Sigmoid colon (tissue), 7 donors: ENCODE measurements around the gene CRIP3. TPM values are rescaled to one million over a fixed set of nuclear protein-coding genes. Genes with fewer than 3 reads are reported as not detected.

Experiments
- DNase-seq: peaks from one replicate; pipeline ENCODE4 v3.0.0-alpha.2; 2019
- H3K27ac ChIP-seq, 4 donors: fragments of 200-600 bp; sonication (generic); one replicate each; pipeline ENCODE4 v1.5.1; 2016 to 2019; ENCODE audit warnings: mild to moderate bottlenecking in 1 of 4
- H3K27me3 ChIP-seq, 3 donors: fragments of 200-600 bp; sonication (generic); one replicate each; pipeline ENCODE4 v1.5.1; 2019; ENCODE audit warnings: mild to moderate bottlenecking in 1 of 3
- H3K36me3 ChIP-seq, 4 donors: fragments of 200-600 bp; sonication (generic); one replicate each; pipeline ENCODE4 v1.5.1; 2016 to 2019
- H3K4me1 ChIP-seq, 4 donors: fragments of 200-600 bp; sonication (generic); one replicate each; pipeline ENCODE4 v1.5.1; 2017 to 2019
- H3K4me3 ChIP-seq, 4 donors: fragments of 200-600 bp; sonication (generic); one replicate each; pipeline ENCODE4 v1.5.1; 2017 to 2019; ENCODE audit warnings: mild to moderate bottlenecking in 2 of 4, moderate library complexity in 1 of 4
- H3K9me3 ChIP-seq, 4 donors: fragments of 200-600 bp in 3 of 4; sonication (generic) in 3 of 4; one replicate each; pipeline versions ENCODE4 v1.5.1 to v1.6.1; 2013 to 2019
- EP300 ChIP-seq, 4 donors: sonication (generic); formaldehyde crosslinking; IDR thresholded peaks; one replicate each; pipeline ENCODE4 v1.6.1; 2017; ENCODE audit warnings: antibody characterized with exemption in 4 of 4
- POLR2A ChIP-seq, 2 donors: fragments of 450-650 bp; IDR thresholded peaks; one replicate each; pipeline ENCODE4 v1.6.1; 2016; ENCODE audit warnings: antibody characterized with exemption in 2 of 2, mild to moderate bottlenecking in 2 of 2, moderate library complexity in 2 of 2
- POLR2AphosphoS5 ChIP-seq, 4 donors: sonication (generic); formaldehyde crosslinking; IDR thresholded peaks; one replicate each; pipeline ENCODE4 v1.6.1; 2017; ENCODE audit warnings: antibody characterized with exemption in 4 of 4
- WGBS, 2 donors: extraction: QIAGEN DNeasy Blood & Tissue Kit; methylation state at CpG; one replicate each; pipeline ENCODE4 v1.1.7; 2013; 5-methylcytosine and 5-hydroxymethylcytosine counted together
- intact Hi-C: fragments of 100-400 bp; cut with DNase I; formaldehyde crosslinking; loops from one replicate; pipeline ENCODE4 v1.15.1; 2023
- polyA plus RNA-seq, 3 donors: library from polyadenylated mRNA; stranded (reverse); fragments of 200-250 nt; gene quantifications; one replicate each; pipeline ENCODE4 v1.2.3, GENCODE V29; 2013
- total RNA-seq, 4 donors: library from RNA; depleted of rRNA; stranded (reverse); fragments of >200 nt; gene quantifications; one replicate each; pipeline ENCODE4 v1.1.0, GENCODE V29; 2016
- TF ChIP-seq, protein P1 (sequence below), 4 experiments: fragments of 450-650 bp in 3 of 4; fragments of 200-600 bp in 1 of 4; IDR thresholded peaks; one replicate each; pipeline ENCODE4 v1.5.1; 2016 to 2019; ENCODE audit warnings: antibody characterized with exemption in 4 of 4, mild to moderate bottlenecking in 3 of 4, moderate library complexity in 2 of 4
- donor health status: healthy with polysubstance abuse.
- donor health status: Bipolar disorder and iron deficiency.
- donor health status: healthy.

The CRIP3 gene
- total and polyA plus RNA-seq, 7 donors: 5.2 TPM; not detected in 6

DNA sequence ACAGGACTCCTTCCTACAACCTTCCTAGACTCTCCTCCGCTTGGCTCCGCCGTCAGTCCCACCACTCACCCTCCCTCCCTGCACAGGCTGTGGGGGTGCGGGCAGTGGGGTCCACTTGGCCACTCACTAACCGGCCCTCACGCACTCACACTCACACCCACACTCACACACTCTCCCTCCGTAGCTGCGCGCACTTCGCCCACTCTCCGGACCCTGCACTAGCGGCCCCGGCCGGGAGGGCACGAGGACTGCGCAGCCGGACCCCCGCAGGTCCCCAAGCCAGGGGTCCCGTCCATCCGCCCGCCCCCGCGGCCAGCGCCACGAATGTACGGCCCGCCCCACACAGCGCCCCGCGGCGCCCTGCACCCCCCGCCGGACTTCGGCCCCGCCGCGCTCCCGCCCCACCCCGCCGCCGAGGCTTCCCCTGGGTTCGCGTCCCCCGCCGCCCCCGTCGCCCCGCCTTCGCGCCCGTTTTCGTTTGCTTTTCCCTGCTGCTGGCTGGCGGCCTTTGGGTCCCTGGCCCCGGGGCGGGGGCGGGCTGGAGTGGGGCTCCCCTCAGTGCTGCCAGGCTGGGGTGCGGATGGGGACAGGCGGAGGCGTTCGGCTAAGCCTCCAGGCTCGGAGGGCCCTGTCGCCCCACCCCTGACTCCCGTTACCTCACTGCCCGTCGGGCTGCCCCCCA, 33.6 kb downstream of the CRIP3 start:
- Histone ChIP-seq H3K36me3 (no peaks in the 10 kb centered on the region), H3K27me3 (peaks cover 0 to 21% (median 14%) of the 10 kb centered on the region in 3 donors), H3K4me3 (peak overlapping the region; percentile 20 to 55 (median 47)), H3K27ac (peak overlapping the region in 1 of 4 donors; percentile 42), H3K4me1 (peaks cover 0 to 38% (median 30%) of the 10 kb centered on the region in 4 donors), H3K9me3 (no peaks in the 10 kb centered on the region)
- intact Hi-C loops: no loop called here
- no peak for DNase-seq
- 3 to 5% methylated on average over 65 of the region's 65 CpGs for WGBS, 2 donors
- TF ChIP-seq POLR2AphosphoS5 (IDR thresholded peaks at IDR 0.05) (no peak), EP300 (IDR thresholded peaks at IDR 0.05) (no peak), POLR2A (IDR thresholded peaks at IDR 0.05) (no peak)
- TF ChIP-seq, protein P1, sequence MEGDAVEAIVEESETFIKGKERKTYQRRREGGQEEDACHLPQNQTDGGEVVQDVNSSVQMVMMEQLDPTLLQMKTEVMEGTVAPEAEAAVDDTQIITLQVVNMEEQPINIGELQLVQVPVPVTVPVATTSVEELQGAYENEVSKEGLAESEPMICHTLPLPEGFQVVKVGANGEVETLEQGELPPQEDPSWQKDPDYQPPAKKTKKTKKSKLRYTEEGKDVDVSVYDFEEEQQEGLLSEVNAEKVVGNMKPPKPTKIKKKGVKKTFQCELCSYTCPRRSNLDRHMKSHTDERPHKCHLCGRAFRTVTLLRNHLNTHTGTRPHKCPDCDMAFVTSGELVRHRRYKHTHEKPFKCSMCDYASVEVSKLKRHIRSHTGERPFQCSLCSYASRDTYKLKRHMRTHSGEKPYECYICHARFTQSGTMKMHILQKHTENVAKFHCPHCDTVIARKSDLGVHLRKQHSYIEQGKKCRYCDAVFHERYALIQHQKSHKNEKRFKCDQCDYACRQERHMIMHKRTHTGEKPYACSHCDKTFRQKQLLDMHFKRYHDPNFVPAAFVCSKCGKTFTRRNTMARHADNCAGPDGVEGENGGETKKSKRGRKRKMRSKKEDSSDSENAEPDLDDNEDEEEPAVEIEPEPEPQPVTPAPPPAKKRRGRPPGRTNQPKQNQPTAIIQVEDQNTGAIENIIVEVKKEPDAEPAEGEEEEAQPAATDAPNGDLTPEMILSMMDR (IDR thresholded peaks at IDR 0.05): no peak

DNA sequence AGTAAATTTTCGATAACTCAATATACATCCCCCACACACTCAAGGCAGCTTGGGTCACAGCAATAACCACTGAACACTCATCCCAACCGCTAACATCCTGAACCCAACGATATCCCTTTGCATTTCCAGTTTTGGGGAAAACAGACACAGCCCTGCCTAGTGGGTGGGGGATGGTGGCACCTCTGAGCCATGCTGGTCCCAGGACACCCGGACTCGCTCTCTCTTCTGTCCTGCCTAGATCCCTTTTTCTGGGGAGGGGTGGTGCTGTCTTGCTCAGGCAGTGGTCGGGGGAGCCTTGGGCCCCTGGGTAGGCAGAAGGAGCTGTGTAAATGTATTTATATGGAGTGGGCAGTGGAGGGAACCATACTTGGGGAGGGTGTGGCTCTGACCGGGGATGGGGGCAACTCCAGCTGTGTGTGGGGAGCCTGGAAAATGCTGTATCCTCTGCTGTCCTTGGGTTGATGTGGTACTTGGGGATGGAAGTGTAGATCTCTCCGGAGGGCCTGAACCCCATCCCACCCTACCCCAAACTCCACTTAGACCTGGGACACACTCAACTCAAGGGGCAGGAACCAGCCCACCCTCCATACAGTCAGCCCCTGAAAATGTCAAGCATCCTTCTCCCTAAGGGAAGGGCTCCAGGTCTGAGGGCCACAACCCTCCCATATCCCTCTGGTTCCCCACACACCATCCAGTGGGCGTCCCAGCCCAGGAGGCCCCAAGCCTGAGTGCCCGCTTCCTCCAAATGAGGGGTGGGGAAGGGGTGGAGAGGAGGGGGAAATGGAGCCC, 34.3 kb downstream of the CRIP3 start:
- WGBS, 2 donors: 73 to 78% methylated on average over 10 of the region's 10 CpGs
- no peak for DNase-seq
- Histone ChIP-seq H3K36me3 (no peaks in the 10 kb centered on the region), H3K27me3 (peaks cover 0 to 21% (median 14%) of the 10 kb centered on the region in 3 donors), H3K9me3 (no peaks in the 10 kb centered on the region), H3K27ac (no peak overlapping the region), H3K4me3 (peak overlapping the region in 3 of 4 donors; percentile 41 to 55 (median 53)), H3K4me1 (peaks cover 0 to 45% (median 37%) of the 10 kb centered on the region in 4 donors)
- intact Hi-C loops: no loop called here
- TF ChIP-seq, protein P1 (IDR thresholded peaks at IDR 0.05): no peak
- TF ChIP-seq POLR2AphosphoS5 (IDR thresholded peaks at IDR 0.05) (no peak), POLR2A (IDR thresholded peaks at IDR 0.05) (no peak), EP300 (IDR thresholded peaks at IDR 0.05) (no peak)

DNA sequence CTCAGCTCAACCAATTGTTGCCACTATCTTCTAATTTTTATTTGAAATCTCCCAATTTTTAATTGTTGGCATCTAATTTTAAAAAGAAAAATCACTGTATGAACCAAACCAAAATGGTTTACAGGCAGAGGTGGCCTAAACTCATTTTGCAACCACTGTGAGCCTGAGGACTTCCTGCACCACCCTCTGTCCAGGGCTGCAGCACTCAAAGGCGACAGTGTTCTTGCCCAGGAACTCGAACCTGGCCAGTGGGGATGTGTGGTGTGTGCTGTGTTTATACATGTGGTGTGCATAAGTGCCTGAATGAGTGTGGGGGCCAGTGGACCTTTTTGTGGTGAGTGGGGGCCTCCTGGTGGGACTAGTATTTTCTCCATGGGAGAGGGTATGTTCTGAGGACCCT, 34.9 kb downstream of the CRIP3 start:
- H3K4me1 ChIP-seq: peaks cover 0 to 47% (median 43%) of the 10 kb centered on the region in 4 donors

DNA sequence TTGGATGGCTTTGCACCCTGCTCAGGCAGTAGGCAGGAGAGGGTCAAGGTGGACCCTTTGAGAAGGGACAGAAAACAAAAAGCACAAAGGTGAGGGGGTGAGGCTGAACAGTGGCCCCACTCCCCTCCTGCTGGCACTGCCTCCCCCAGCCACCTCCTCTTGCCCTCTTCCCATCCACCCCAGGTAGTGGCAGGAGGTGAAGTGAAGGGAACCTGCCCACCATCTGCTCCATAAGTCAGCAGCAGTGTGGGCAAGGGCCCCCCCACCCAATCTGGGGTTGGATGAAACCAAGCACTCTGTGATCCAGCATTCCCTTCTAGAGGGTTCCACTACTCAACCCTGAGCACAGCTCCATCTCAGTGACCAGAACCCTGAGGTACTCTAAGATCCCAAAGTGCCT, 36.7 kb downstream of the CRIP3 start:
- Histone ChIP-seq H3K27ac (no peak overlapping the region), H3K4me3 (no peak overlapping the region), H3K27me3 (peaks cover 0 to 21% (median 14%) of the 10 kb centered on the region in 3 donors), H3K9me3 (no peaks in the 10 kb centered on the region), H3K36me3 (no peaks in the 10 kb centered on the region), H3K4me1 (peaks cover 0 to 45% (median 41%) of the 10 kb centered on the region in 4 donors)
- intact Hi-C loops: no loop called here
- DNase-seq: no peak
- no peak for TF ChIP-seq POLR2AphosphoS5 (IDR thresholded peaks at IDR 0.05)
- TF ChIP-seq EP300 (IDR thresholded peaks at IDR 0.05): no peak
- no peak for TF ChIP-seq POLR2A (IDR thresholded peaks at IDR 0.05)

More for the DNA sequence above, 34.9 kb downstream of the CRIP3 start:
- intact Hi-C loops: no loop called here
- DNase-seq: no peak
- H3K27me3 ChIP-seq: peaks cover 0 to 21% (median 14%) of the 10 kb centered on the region in 3 donors
- no peak overlapping the region for H3K27ac ChIP-seq
- no peak for TF ChIP-seq EP300 (IDR thresholded peaks at IDR 0.05)
- TF ChIP-seq POLR2A (IDR thresholded peaks at IDR 0.05): no peak
- TF ChIP-seq, protein P1 (IDR thresholded peaks at IDR 0.05): no peak
- no peak for TF ChIP-seq POLR2AphosphoS5 (IDR thresholded peaks at IDR 0.05)
- H3K36me3 ChIP-seq: no peaks in the 10 kb centered on the region
- H3K4me3 ChIP-seq: no peak overlapping the region
- no peaks in the 10 kb centered on the region for H3K9me3 ChIP-seq
- WGBS, 2 donors: 30 to 58% methylated on average over 2 of the region's 2 CpGs
